ENCODE data around the gene NUDT22.
A peak's percentile ranks its signal among the peaks of the same experiment; 100 is the strongest.

NUDT22 gene

DNA sequence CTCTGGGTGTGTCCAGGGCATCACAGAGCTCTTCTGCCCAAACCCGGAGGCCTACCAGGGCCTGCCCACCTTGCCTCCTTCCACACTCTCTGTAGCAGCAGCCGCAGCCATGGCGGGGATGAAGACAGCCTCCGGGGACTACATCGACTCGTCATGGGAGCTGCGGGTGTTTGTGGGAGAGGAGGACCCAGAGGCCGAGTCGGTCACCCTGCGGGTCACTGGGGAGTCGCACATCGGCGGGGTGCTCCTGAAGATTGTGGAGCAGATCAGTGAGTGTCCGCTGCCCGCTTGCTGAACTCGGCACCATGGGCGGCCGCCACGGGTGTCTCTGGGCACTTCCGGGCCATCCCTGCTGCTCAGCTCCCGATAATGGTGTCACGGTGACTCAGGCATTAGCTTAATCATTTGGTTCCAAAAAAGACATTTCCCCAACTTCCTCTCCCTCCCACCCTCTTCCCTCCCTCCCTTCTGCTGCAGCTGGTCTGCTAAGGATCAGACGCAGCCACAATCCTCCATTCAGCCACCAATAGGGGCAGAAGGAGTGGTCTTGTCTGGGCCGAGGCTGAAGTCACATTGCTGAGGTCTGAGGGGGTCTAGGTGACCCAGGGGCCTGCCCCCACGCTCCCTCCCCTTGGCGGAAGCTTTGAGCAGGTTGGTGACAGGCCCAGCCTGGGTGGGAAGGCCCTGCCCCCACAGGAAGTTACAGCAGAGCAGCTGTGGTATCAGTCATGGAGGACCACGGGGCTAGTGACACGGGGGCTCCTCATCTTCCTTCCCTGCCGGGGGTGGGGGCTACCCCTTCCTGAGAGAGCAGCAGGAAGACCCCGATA is 18.6 kb upstream of the NUDT22 start:
- DNase-seq = peak; percentile 77

DNA sequence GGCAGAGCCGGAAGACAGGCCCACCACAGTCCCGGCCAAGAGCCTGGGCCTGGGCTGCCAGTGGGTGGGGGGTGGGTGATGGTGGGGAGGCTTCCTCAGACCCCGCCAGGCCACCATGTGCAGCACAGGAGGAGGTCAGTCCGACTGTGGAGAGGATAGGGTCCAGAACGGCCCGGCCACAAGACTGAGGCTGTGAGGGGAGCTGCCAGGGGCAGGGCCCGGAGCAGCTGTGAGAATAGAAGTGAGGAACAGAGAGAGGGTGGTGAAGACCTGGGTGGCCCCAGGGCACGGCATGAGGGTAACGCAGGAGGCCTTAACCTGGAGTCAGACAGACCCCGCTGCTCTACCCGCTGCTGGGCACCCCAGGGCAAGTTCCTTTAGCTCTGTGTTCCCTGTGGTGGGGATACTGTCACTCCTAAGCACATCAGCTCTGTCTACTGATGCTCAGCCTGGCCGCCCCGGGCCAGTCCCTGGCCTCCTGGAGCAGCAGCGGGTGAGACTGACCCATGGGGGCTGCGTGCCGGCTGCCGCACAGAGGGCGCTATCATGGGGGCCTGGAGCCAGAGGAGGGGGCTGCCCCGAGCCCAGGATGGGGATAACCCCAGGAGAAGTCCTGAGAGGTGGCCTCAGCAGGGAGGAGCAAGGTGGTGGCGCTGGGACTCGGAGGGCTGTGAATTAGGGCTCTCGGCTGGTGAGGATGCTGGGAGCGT is 17.8 kb upstream of the NUDT22 start:
- DNase-seq = no peak

DNA sequence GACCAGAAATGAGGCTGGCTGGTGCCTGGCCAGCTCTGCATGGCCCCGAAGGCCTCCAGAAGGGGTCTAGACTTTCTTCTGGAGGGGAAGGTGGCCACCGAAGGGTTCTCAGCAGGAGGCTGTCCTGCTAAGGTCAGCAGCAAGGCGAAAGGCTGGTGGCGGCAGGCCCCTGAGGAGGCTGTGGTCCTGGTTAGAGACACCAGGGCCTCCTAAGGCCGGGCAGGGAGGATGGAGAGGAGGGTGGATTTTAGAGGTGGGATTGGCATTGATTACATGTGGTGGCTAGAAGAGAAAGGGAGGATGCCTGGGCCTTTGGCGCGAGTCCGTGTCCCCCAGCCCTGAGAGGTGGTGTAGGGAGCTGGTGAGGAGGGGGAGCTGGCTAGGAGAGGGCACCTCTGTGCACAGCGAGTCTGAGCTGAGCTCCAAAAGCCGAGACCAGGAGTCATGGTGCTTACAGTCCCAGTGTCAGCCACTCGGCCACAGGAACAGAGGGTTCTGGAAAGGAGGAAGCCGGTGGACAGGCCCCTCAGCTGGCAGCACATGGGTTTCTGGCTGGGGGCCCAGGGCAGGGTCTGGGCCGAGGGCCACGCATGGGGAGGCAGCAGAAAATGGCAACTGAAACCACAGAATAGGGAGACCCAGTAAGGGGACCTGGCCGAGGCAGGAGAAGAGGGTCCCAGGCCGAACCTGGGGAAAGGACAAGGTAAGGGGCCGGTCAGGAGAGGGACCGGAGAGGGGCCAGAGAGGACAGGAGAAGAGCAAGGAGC is 17.1 kb upstream of the NUDT22 start:
- DNase-seq = no peak

DNA sequence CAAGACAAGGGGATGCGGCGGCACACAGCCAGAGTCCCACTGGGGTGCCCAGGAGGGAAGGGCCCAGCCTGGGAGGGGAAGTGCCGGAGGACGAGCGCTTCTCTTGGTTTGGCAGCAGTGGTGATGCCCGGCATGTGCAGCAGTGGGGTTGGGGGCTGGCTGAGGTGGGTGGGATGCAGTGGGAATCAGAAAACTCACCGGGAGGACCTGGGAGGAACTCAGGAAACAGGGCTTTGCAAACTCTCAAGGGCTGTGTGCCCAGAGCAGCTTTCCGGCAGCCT is 16.6 kb upstream of the NUDT22 start:
- no peak for DNase-seq

DNA sequence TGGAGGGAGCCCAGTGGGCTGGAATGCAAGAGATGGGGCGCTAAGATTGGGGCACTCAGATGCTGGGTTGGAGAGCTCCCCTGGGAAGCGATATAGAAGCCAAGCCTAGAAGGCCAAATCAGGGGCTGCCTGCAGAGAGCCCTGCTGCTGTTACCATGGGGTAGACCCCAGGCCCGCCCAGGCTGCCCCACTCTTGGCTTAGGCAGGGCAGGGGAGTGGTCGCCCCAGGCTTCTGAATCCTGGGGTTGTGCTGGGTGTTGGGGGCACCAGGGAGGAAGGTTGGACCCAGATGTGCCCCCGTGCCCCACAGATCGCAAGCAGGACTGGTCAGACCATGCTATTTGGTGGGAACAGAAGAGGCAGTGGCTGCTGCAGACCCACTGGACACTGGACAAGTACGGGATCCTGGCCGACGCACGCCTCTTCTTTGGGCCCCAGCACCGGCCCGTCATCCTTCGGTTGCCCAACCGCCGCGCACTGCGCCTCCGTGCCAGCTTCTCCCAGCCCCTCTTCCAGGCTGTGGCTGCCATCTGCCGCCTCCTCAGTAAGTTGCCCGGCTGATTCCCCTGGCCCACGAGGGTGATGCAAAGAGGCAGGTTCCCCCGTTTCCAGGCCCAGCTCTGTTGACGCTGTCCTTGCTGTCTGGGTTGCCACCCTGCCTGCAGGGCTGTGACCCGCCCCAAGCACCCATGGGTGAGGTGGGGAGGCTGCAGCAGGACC is 15.6 kb upstream of the NUDT22 start:
- no peak for DNase-seq

DNA sequence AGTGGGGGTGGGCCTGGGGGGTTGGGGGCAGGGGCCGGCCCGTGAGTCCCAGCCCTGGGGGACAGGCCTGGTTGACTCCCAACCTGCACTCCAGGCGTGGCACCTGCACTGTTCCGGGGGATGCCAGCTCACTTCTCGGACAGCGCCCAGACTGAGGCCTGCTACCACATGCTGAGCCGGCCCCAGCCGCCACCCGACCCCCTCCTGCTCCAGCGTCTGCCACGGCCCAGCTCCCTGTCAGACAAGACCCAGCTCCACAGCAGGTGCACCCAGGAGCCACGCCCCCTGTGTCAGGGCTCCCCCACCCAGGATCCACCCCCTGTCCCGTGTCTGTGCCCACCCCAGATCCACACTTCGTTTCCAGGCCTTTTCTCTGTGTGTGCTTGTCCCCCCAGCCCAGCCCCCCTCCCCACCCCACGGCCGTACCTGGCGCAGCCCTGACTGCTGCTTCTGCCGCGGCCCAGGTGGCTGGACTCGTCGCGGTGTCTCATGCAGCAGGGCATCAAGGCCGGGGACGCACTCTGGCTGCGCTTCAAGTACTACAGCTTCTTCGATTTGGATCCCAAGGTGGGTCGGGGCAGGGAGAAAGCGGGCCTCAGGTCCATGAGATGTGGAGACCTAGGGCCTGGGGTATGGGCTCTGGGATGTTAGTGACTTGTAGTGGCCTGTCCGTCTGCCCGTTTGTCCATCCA is 14.7 kb upstream of the NUDT22 start:
- DNase-seq = no peak

DNA sequence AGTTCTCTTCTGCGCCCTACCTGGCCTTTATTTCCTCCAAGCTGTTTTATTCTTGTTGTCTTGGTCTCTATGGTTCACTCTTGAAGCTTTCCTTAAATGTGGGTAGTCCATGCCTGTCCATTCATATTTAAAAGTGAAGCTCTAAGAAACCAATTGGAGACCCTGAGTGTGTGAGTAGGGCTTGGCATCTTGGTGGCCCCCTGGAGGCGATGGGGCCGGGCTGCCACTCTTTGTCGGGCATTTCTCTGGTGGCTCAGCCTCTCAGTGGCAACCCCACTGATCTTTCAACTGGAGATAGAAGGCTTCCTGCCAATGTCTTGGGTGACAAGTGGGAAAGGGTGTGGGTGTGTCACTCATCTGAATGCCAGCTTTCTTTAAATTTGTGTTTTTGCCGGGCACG is 9.2 kb upstream of the NUDT22 start:
- DNase-seq = no peak

DNA sequence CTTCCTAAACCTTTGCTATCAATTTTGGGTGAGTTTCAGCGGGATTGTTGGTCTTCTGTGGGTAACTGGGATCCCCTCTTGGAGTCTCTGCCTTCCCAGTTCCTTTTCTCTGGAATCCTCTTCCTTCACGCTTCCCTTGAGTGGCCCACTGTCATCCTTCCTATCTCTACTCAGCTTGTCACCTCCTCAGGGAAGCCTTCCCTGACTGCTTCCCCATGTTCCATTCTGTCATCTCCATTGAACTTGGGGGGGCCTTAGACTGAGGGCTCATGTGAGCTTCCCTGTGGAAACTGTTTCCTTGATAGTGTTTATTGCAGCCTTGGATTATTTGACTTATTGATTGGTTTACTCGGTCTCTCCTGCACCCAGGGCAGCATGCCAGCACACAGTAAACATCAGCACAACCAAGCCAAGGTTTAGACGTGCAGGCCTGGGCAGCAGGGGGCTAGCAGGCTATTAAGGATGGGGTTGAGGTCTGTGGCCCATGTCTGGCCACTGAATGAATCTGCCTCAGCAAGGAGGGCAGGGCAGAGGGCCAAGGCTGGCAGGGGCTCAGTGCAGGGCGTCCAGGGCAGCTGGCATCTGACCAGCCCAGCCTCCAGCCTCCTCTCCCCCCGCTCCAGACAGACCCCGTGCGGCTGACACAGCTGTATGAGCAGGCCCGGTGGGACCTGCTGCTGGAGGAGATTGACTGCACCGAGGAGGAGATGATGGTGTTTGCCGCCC is 7.3 kb upstream of the NUDT22 start:
- no peak for DNase-seq

DNA sequence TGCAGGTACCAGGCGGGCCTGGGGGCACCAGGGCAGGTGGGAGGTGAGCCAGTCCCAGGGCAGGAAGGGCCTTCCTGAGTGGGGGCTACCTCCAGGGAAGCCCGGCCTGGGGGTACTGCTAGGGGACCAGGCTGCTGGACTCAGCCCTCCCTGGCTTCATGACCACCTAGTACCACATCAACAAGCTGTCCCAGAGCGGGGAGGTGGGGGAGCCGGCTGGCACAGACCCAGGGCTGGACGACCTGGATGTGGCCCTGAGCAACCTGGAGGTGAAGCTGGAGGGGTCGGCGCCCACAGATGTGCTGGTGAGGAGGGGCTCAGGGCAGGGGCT is 6.8 kb upstream of the NUDT22 start:
- DNase-seq = no peak

DNA sequence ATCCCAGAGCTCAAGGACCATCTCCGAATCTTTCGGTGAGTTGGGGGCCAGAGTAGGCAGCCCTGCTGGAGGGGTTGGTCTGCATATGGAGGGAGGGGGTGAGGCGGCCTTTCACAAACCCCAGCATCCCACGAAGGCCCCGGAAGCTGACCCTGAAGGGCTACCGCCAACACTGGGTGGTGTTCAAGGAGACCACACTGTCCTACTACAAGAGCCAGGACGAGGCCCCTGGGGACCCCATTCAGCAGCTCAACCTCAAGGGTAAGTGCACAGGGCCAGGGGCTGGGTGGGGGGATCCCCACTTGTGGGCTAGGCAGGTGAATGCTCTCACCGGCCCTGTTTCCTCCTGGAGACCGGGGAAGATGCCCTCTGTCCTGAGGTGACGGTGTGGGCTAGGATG is 6.3 kb upstream of the NUDT22 start:
- DNase-seq = no peak

DNA sequence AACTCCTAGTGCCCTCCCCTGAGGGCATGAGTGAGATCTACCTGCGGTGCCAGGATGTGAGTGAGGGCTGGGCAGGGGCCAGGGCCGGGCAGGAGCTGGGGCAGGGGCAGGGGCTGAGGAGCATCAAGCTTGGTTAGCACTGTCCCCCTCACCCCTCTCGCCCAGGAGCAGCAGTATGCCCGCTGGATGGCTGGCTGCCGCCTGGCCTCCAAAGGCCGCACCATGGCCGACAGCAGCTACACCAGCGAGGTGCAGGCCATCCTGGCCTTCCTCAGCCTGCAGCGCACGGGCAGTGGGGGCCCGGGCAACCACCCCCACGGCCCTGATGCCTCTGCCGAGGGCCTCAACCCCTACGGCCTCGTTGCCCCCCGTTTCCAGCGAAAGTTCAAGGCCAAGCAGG is 5.8 kb upstream of the NUDT22 start:
- no peak for DNase-seq

DNA sequence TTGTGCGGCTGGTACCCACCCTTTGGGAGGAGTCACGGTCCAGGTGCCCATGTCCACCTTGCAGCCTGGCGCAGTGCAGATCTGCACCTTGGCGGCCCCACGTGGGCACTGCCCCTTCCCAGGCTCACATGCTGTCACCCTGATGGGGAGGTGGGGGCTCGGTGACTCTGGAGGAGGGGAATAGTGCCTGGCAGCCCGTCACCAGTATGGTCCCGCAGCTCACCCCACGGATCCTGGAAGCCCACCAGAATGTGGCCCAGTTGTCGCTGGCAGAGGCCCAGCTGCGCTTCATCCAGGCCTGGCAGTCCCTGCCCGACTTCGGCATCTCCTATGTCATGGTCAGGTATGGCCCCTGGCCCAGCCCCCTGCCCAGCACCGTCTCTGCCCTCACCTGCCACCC is 5.3 kb upstream of the NUDT22 start:
- DNase-seq = no peak

DNA sequence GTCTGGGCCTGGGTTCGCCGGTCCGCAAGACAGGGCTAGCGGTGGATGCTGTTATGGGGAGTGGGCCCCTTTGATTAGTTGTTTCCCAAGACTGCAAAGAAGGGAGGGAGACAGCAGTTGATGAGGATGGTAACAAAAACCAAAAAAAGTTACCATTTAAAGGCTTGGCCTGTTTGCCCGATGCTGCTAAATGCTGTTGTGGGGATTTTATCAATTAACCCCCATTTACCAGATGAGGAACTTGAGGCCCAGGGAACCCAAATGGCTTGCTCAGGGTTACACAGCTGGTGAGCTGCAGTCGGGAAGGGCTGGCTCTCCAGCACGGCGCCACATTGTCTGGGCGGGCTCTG is 3.4 kb upstream of the NUDT22 start:
- DNase-seq = no peak

DNA sequence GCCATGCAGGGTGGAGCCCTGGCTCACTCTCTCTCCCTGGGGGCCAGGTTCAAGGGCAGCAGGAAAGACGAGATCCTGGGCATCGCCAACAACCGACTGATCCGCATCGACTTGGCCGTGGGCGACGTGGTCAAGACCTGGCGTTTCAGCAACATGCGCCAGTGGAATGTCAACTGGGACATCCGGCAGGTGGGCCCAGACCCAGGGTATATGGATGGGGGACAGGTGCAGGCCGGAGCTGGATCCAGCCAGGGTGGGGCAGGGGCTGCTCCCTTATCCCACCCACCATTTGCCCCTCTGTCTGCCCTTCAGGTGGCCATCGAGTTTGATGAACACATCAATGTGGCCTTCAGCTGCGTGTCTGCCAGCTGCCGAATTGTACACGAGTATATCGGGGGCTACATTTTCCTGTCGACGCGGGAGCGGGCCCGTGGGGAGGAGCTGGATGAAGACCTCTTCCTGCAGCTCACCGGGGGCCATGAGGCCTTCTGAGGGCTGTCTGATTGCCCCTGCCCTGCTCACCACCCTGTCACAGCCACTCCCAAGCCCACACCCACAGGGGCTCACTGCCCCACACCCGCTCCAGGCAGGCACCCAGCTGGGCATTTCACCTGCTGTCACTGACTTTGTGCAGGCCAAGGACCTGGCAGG is 2.9 kb upstream of the NUDT22 start:
- no peak for DNase-seq

DNA sequence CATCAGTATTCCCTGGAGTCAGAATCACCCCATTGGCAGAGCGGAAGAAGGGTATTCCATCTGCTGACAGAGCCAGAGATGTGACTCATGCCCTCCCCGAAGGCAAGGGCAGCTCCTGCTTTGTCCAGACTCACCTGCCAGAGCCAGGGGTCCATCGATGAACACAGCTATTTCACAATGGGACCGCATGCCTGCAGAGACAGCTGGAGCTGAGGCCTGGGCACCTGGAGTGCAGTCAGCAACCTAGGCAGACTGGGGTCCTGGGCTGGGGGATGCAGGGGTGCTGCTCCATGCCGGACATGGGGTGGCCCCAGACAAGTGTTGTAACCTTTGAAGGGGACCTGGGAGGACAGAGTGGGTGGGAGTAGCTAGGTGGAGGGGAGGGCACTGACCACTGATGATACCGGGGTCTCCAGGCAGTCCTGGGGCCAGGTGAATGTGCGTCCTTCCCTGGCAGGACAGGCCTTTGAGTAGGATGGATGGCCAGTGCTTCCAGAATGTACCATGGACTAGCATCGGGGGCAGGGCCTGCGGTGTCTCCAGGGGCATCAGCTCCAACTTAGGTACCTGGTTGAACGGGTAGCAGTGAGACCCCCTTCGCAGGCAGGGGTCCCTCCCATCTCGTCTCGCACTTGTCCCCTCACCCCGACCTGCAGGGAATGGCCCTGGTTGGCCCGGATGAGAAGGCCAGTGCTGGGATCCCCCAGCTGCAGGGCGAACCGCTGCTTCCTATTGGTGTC is 1.8 kb upstream of the NUDT22 start:
- no peak for DNase-seq

DNA sequence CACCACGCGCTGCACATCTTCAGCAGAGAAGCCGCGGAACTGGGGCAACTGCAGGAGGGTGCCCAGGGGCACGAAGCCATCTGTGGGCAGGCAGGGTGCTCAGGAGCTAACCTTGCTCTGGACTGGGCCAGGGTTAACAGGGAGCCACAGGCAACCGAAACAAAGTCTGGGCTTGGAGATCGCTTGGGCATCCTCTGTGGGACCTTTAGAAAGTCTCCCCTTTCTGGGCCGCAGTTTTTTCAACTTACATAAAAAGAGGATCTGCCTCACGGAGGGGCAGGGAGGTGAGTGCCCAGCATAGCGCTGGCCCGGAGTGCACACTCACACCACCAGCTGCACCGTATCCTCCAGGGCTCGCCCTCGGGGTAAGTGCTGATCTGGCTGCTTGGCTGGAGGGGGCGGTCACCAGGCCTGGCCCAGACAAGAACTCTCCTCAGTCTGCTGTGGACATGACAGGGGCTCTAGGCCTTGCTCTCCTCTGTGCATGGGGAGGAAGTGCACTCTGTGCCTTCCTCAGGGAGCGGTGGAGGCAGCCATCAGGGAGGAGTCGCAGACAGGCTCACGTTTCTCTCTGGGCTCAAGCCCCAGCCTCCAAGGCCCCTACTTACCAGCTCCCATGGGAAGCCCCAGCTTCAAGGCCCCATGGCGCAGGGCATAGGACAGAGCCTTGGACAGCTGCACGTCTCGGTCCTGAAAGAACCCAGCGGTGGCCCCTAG is 1.0 kb upstream of the NUDT22 start:
- no peak for DNase-seq

DNA sequence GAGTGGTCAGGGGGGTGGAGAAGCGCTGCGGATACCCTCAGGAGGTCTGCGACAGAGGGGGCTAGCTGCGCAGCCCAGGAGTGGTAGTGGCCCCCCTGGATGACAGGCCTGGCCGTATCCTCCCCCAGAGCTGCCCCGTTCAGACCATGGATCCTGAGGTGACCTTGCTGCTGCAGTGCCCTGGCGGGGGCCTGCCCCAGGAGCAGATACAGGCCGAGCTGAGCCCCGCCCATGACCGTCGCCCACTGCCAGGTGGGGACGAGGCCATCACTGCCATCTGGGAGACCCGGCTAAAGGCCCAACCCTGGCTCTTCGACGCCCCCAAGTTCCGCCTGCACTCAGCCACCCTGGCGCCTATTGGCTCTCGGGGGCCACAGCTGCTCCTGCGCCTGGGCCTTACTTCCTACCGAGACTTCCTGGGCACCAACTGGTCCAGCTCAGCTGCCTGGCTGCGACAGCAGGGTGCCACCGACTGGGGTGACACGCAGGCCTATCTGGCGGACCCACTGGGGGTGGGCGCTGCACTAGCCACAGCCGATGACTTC is 505 bp downstream of the NUDT22 start:
- peak; percentile 55 for DNase-seq

DNA sequence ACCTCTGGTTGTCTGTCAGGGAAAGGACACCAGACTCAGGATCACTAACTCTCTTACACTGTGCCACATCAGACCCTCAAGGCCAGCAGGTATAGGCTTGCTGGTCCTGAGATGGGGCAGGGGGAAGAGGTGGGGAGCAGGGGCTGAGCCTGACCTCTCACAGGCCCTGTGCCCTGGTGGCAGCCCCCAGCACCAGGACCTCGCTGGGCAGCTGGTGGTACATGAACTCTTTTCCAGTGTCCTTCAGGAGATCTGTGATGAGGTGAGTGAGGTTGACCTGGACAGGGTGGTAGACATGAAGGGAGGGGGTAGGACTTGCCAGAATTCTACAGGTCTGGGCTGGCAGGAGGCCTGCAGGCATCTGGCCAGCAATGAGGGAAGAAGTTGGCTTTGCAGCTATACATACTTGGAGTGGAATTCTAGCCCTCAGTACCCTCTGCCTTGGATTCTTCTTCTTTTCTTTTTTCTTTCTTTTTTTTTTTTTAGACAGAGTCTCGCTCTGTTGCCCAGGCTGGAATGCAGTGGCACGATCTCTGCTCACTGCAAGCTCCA is 1.4 kb downstream of the NUDT22 start:
- no peak for DNase-seq

DNA sequence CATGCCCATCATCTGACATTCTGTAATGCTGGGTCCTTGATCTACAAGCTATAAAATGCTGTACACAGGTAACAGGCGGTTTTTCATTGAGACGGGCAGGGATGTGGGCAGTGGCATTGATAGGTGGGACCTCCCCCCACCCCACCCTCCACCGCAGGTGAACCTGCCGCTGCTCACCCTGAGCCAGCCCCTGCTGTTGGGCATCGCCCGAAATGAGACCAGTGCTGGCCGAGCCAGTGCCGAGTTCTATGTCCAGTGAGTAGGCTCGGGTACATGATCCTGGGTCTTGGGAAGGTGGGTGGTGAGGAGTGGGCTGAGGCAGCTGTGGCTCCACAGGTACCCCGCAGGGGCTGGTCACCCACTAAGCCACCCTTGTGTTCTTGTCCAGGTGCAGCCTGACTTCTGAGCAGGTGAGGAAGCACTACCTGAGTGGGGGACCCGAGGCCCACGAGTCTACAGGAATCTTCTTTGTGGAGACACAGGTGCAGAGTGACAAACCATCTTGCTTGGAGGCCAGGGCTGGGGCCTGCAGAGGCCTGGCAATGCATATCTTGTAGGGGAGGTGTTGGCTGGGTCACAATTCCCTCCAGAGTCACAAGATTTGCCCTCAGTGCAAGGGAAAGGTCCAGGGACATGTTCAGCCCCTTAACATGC is 3.1 kb downstream of the NUDT22 start:
- no peak for DNase-seq
